RWPE1 (cell line): ENCODE results near the gene DUT.

ENCODE experiments used
- CTCF ChIA-PET: fragments of 350-600 bp; sonication (Branson Sonifier 250); formaldehyde crosslinking; extraction: SDS; loops from one replicate; lab custom pipeline; 2021; lab: Yijun Ruan, JAX
- POLR2A ChIA-PET: fragments of 400-600 bp; formaldehyde crosslinking; extraction: SDS; loops from one replicate; lab custom pipeline; 2020; ENCODE audit warnings: antibody characterized with exemption; ENCODE audit not compliant: low non-redundant PET; lab: Yijun Ruan, JAX
- DNase-seq: peaks from one replicate; pipeline ENCODE4 v3.0.0; 2012; ENCODE audit warnings: low spot score
- H3K27ac ChIP-seq: fragments of 450-650 bp; 2 replicates; pipeline ENCODE4 v1.5.1; 2017
- TF ChIP-seq, protein P1 (sequence below): fragments of 450-650 bp; conservative IDR thresholded peaks from 2 replicates; pipeline ENCODE4 v1.5.1; 2017; ENCODE audit warnings: low read depth, mild to moderate bottlenecking

The DUT gene

DNA sequence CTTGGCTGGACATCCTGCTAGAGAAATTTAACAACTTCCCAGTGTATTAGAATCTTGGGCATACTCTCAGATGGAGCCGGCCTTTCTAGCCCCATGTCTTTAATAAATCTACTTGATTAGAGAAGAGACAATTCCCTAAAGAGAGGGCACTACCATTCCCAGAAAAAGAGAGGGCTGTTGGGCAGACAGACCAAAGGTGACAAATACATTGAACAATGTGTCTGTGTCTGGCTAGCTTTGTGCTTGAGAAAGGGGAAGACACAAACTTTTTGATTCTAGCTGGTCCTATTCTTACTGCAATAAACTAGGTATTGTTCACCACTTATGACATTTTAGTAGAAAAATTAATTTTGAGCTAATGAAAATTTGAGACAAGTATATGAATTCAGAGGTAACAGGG is 57.7 kb downstream of the DUT start:
- ChIA-PET CTCF (interaction anchor here (0.9 kb wide), 1 partner anchor 14 kb away, joined by 3 read pairs; no protein-coding TSS in a partner anchor), POLR2A (no interaction called here)
- DNase-seq, result no peak
- TF ChIP-seq, protein P1, sequence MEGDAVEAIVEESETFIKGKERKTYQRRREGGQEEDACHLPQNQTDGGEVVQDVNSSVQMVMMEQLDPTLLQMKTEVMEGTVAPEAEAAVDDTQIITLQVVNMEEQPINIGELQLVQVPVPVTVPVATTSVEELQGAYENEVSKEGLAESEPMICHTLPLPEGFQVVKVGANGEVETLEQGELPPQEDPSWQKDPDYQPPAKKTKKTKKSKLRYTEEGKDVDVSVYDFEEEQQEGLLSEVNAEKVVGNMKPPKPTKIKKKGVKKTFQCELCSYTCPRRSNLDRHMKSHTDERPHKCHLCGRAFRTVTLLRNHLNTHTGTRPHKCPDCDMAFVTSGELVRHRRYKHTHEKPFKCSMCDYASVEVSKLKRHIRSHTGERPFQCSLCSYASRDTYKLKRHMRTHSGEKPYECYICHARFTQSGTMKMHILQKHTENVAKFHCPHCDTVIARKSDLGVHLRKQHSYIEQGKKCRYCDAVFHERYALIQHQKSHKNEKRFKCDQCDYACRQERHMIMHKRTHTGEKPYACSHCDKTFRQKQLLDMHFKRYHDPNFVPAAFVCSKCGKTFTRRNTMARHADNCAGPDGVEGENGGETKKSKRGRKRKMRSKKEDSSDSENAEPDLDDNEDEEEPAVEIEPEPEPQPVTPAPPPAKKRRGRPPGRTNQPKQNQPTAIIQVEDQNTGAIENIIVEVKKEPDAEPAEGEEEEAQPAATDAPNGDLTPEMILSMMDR, result no peak
- H3K27ac ChIP-seq, result no peak overlapping the region

DNA sequence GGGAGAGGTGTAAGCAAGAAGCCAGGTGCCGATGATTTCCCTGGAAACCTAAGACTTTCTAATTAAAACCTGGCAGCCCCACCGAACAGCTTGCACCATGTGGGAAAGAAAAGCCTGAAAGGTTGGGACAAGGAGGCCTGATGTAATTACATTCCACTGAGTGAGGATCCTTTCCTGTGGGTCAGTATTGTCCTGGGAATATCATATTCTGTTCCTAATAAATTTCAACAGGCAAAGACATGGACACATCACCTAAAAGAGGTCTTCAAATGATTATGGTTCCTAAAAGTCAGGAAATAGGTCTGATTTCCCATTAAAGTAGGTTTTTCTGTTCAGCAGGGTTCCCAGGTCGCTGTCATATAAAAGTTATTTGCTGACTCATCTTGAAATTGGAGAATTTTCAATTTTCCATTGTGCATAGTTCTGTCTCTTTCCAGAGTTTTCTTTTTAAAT is 58.5 kb downstream of the DUT start:
- no peak for DNase-seq

DNA sequence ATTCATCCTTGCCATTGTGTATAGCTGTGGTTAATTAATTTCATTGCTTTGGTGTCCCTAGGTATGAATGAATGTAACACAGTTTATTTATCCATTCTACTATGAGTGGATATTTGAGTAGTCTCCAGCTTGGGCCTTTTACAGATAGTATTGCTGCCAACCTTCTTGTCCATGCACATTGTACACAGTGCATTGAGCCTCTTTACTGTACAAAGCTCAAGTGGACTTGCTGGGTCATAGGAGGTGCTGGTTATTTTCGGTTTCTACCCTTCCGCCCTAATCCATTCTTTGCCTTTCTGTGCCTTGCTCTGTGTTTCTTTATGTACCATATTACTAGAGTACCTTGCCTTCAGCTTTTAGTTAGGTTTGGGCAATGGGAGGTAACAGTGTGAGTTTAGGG is 60.7 kb downstream of the DUT start:
- ChIA-PET CTCF (interaction anchor here (0.6 kb wide), 1 partner anchor 290 kb away, joined by 3 read pairs; no protein-coding TSS in a partner anchor), POLR2A (no interaction called here)
- no peak for DNase-seq
- TF ChIP-seq, protein P1, result no peak
- H3K27ac ChIP-seq, result no peak overlapping the region

More for the DNA sequence above, 58.5 kb downstream of the DUT start:
- POLR2A ChIA-PET, result no interaction called here
- TF ChIP-seq, protein P1, result no peak
- CTCF ChIA-PET, result no interaction called here
- H3K27ac ChIP-seq, result no peak overlapping the region

DNA sequence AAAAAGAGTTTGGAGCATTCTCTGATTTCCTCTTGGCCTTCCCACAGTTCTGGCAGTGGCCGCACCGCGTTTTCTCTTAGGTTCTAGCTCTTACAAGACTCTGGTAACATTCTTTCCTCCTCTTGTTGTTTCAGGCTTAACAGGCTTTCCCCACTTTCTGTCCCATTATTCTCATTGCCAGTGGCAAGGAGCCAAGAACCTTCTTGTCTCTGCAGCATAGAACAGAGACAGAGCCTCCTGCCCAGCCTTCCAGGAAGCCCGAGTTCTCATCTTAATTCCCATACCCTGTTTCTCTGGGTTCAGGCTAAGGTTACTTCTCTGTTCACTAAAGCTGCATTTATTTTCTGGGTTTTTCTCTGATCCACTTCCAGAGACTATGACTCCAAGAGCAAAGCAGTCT is 61.1 kb downstream of the DUT start:
- TF ChIP-seq, protein P1, result no peak
- H3K27ac ChIP-seq, result no peak overlapping the region
- CTCF ChIA-PET, result interaction anchor here (0.6 kb wide), 1 partner anchor 290 kb away, joined by 3 read pairs; no protein-coding TSS in a partner anchor
- no peak for DNase-seq
- POLR2A ChIA-PET, result no interaction called here
